NCI-H82 (cell line): ENCODE results near the gene PPP2R5C.

ENCODE experiments used
- DNase-seq: peaks from one replicate; lab custom pipeline; 2025; lab: John Stamatoyannopoulos, UW

PPP2R5C gene

GRCh38 chr14:101814934-101815333, 53.4 kb downstream of the PPP2R5C start:
- DNase-seq: no peak

GRCh38 chr14:101815994-101816393, 54.5 kb downstream of the PPP2R5C start:
- no peak for DNase-seq

GRCh38 chr14:101817501-101818001, 56.0 kb downstream of the PPP2R5C start:
- no peak for DNase-seq

GRCh38 chr14:101819251-101819990, 57.9 kb downstream of the PPP2R5C start:
- no peak for DNase-seq

- no peak for DNase-seq
Observed at GRCh38 chr14:101820283-101820798, 58.8 kb downstream of the PPP2R5C start.

GRCh38 chr14:101821528-101821927, 60.0 kb downstream of the PPP2R5C start:
- no peak for DNase-seq

- no peak for DNase-seq
Observed at GRCh38 chr14:101823066-101823465, 61.6 kb downstream of the PPP2R5C start.

- DNase-seq: no peak
Observed at GRCh38 chr14:101823511-101824120, 62.1 kb downstream of the PPP2R5C start.

- DNase-seq: no peak
Observed at GRCh38 chr14:101824339-101824727, 62.8 kb downstream of the PPP2R5C start.

GRCh38 chr14:101825797-101826196, 64.3 kb downstream of the PPP2R5C start:
- no peak for DNase-seq

GRCh38 chr14:101826351-101826750, 64.8 kb downstream of the PPP2R5C start:
- DNase-seq: no peak

GRCh38 chr14:101827286-101827685, 65.8 kb downstream of the PPP2R5C start:
- no peak for DNase-seq

- DNase-seq: no peak
Observed at GRCh38 chr14:101828046-101828445, 66.5 kb downstream of the PPP2R5C start.

GRCh38 chr14:101830271-101830670, 68.8 kb downstream of the PPP2R5C start:
- no peak for DNase-seq

GRCh38 chr14:101833045-101833444, 71.5 kb downstream of the PPP2R5C start:
- DNase-seq: no peak

GRCh38 chr14:101834397-101834796, 72.9 kb downstream of the PPP2R5C start:
- no peak for DNase-seq

GRCh38 chr14:101834800-101835547, 73.5 kb downstream of the PPP2R5C start:
- DNase-seq: no peak

GRCh38 chr14:101835566-101835965, 74.1 kb downstream of the PPP2R5C start:
- DNase-seq: no peak

GRCh38 chr14:101836135-101836534, 74.6 kb downstream of the PPP2R5C start:
- no peak for DNase-seq

GRCh38 chr14:101838476-101838875, 77.0 kb downstream of the PPP2R5C start:
- no peak for DNase-seq

GRCh38 chr14:101839236-101839635, 77.7 kb downstream of the PPP2R5C start:
- no peak for DNase-seq

GRCh38 chr14:101839661-101840060, 78.2 kb downstream of the PPP2R5C start:
- DNase-seq: no peak
